Fibroblast of skin of back (primary cell): ENCODE measurements around the gene TRPC4AP.

Experiments
- DNase-seq: peaks from one replicate; pipeline ENCODE4 v3.0.0-alpha.2; 2013

TRPC4AP gene

GRCh38 chr20:35000922-35001595 is 91.5 kb downstream of the TRPC4AP start:
- no peak for DNase-seq

GRCh38 chr20:35000311-35000921 is 92.2 kb downstream of the TRPC4AP start:
- no peak for DNase-seq

- no peak for DNase-seq
These were observed 92.8 kb downstream of the TRPC4AP start for GRCh38 chr20:34999782-35000181.

- DNase-seq = no peak
These were observed 93.6 kb downstream of the TRPC4AP start for GRCh38 chr20:34999021-34999451.

- no peak for DNase-seq
These were observed 94.2 kb downstream of the TRPC4AP start for GRCh38 chr20:34998331-34998950.

GRCh38 chr20:34997774-34998173 is 94.8 kb downstream of the TRPC4AP start:
- DNase-seq = no peak

- no peak for DNase-seq
These were observed 95.5 kb downstream of the TRPC4AP start for GRCh38 chr20:34997131-34997561.

- DNase-seq = no peak
These were observed 96.2 kb downstream of the TRPC4AP start for GRCh38 chr20:34996243-34997028.

GRCh38 chr20:34995696-34996095 is 96.9 kb downstream of the TRPC4AP start:
- DNase-seq = no peak

- DNase-seq = no peak
These were observed 97.4 kb downstream of the TRPC4AP start for GRCh38 chr20:34995192-34995591.

- no peak for DNase-seq
These were observed 98.0 kb downstream of the TRPC4AP start for GRCh38 chr20:34994509-34995131.

GRCh38 chr20:34993941-34994508 is 98.6 kb downstream of the TRPC4AP start:
- no peak for DNase-seq

GRCh38 chr20:34992751-34993417 is 99.7 kb downstream of the TRPC4AP start:
- DNase-seq = no peak

GRCh38 chr20:34990661-34991214 is 101.9 kb downstream of the TRPC4AP start:
- DNase-seq = no peak

- no peak for DNase-seq
These were observed 102.4 kb downstream of the TRPC4AP start for GRCh38 chr20:34990231-34990630.

GRCh38 chr20:34989670-34990069 is 102.9 kb downstream of the TRPC4AP start:
- no peak for DNase-seq

GRCh38 chr20:34989118-34989517 is 103.5 kb downstream of the TRPC4AP start:
- no peak for DNase-seq

GRCh38 chr20:34988191-34988540 is 104.4 kb downstream of the TRPC4AP start:
- DNase-seq = no peak

GRCh38 chr20:34987288-34988190 is 105.1 kb downstream of the TRPC4AP start:
- DNase-seq = no peak
